LNCAP (cell line): ENCODE measurements around the gene GNB2.

Experiments
- TF ChIP-seq, protein P1 (sequence below): fragments of 450-650 bp; IDR thresholded peaks from 2 replicates; pipeline ENCODE4 v1.5.1; 2017; ENCODE audit warnings: mild to moderate bottlenecking

The GNB2 gene

DNA sequence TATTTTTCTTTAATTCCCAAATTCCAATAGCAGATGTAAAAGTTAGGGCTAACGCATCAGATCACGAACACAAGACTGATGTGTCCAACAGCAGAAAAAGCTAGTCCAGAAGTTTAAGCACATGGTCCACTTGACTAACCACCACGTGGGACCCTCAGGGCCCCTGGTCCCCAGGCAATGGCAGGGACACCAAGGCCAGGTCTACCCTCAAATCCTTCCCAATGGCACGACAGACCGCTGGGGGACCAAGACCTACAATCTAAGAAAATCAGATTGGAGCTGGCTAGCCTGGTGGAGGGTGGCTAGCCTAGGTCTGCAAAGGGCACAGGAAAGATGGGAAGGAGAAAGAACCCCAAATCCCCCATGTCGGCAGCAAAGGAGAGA lies 19.0 kb downstream of the GNB2 start:
- TF ChIP-seq, protein P1, sequence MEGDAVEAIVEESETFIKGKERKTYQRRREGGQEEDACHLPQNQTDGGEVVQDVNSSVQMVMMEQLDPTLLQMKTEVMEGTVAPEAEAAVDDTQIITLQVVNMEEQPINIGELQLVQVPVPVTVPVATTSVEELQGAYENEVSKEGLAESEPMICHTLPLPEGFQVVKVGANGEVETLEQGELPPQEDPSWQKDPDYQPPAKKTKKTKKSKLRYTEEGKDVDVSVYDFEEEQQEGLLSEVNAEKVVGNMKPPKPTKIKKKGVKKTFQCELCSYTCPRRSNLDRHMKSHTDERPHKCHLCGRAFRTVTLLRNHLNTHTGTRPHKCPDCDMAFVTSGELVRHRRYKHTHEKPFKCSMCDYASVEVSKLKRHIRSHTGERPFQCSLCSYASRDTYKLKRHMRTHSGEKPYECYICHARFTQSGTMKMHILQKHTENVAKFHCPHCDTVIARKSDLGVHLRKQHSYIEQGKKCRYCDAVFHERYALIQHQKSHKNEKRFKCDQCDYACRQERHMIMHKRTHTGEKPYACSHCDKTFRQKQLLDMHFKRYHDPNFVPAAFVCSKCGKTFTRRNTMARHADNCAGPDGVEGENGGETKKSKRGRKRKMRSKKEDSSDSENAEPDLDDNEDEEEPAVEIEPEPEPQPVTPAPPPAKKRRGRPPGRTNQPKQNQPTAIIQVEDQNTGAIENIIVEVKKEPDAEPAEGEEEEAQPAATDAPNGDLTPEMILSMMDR: no peak

DNA sequence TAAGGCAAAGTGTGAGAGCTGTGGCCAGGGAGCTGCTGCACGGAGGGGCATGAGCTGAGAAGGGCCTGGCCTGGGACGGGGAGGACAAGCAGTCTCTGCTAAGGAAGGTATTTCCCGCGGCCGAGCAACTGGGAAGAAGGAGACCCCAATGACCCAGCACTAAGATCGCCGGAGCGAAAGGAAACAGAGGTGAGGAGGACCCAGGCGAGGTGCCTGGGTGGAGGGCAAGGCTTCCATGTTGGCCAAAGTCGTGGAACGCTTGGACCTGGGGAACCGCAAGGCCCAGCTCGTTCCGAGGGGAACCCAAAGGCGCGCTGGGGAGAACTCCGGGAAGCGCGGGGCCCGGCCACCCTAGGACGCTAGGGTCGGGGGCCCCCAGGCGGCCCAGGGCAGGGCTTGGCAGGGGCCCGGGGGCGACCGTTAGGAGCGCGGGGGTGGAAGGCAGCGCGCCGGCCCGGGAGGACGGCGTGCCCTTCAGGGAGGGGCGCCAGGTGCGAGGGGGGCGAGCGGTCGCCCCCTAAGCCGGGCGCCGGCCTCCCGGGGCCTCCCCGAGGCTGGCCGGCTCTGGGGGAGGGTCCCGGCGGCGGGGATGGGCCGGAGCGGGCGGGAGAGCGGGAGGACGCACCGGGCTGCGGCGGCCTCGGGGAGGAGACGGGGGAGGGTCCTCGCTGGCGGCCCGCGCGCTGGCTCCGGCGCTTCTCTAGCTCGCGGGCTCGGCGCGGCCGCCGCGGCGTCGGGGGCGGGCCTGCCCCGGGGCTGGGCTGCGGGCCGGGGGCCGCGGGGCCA lies 20.0 kb downstream of the GNB2 start:
- TF ChIP-seq, protein P1: no peak

DNA sequence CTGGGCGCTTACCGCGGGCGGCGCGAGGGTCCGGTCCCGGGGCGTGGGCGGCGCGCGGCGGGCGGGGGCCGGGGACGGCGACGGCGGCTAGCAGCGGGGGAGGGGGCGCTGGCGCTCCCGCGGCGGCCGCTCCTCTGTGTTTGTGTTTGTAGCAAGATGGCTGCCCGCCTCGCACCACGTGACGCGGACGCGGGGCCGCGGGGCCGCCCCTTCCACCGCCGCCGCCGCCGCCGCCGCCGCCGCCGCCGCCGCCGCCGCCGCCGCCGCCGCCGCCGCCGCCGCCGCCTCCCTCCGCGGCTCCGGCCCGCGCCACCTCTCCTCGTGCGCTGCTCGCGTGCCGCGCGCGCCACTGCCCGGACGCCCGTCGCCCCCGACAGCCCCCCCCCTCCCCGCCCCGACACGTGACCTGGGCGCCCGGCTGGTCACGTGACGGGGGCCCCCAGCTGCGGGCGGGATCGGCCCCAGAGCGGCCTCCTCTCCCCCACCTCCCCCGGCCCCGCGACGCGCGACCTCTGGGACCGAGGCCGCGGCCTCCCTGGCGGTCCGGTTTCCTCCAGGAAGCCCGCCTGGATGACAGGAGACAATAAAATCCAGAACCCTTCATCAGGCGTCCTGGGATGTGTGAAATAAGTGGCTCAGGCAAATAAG lies 20.7 kb downstream of the GNB2 start, which contains the start of gene GIGYF1:
GIGYF1 (minus strand) TSS at position 153 of the 648 bp plus-strand sequence. CDS start 6,012 bp downstream, outside the sequence.
- TF ChIP-seq, protein P1: no peak

DNA sequence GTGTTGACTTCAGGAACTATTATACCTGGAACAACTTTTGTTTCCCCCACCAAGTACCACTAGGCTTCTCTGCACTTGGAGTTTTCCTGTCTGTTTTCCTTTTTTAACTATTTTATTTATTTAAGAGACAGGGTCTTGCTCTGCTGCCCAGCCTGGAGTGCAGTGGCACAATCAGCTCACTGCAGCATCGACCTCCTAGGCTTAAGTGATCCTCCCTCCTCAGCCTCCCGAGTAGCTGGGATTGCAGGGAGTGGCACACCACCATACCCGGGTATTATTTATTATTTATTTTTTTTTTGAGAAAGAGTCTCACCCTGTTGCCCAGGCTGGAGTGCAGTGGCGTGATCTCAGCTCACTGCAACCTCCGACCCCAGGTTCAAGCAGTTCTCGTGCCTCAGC lies 22.6 kb downstream of the GNB2 start:
- TF ChIP-seq, protein P1: no peak

DNA sequence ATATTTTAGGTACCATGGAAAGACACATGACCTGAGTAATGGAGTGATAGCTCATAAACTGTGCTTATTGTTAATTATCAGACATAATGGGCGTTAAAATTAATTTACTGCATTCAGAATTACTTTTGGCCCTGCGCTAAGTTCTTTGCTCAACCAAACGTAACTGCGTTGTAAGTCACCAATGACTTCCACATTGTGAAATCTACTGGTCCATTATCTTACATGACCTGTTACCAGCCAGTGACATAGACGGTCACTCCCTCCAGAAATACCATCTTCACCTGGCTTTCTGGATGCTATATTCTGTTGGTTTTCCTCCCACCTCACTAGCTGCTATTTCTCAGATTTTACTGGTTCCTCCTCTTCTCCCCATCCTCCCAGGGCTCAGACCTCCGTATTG lies 25.5 kb downstream of the GNB2 start:
- TF ChIP-seq, protein P1: no peak

DNA sequence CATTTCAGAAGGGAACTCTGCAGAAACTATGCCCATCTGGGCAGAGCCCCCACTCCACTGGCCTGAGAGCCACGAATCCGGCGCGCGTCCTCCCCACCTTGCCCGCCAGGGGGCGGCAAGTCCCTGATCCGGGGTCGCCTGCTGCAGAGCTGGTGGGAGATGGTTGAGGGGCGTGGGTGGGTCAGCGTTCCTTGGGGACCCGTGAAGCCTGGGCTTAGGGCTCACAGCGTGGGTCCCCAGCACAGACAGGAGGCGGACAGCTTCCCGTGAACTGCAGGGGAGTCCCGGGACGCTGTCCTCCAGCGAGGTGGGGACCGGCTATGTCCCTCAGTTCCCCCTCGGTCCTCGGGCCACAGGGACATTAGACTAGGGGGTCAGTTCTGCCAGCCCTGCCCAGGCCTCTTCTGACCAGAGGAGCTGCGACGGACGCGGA lies 31.8 kb downstream of the GNB2 start:
- TF ChIP-seq, protein P1: peak; percentile 94

DNA sequence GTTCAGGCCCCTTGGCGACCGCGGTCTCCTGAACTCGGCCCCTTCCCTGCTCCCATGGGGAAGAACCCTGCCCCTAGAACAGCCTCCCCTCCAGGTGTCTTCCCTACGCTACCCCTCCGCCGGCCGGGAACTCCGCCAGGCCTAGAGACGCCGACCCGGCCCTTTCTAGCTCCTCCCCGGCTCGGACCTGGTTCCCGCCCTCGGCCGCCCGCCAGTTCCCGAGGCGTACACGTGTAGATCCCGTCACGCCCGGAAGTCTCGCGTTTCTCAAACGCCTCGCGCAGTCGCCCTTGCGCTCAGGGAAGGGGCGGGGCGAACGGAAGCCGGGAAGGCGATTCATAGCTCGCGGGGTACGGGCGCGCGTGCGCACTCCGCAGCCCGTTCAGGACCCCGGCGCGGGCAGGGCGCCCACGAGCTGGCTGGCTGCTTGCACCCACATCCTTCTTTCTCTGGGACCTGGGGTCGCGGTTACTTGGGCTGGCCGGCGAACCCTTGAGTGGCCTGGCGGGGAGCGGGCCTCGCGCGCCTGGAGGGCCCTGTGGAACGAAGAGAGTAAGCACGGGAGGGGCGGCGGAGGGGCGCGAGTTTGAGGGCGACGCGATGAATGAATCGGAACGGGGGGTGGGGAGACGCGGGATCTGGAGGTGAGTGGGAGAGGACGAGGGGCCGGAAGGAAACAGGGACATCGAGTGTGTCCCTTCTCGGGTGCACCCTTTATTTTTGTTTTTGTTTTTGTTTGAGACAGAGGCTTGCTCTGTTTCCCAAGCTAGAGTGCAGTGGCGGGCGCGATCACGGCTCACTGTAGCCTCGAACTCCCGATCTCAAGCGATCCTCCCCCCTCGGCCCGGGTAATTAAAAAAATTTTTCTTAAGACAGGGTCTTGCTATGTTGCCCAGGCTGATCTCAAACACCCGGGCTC lies 32.5 kb downstream of the GNB2 start, which contains the start of gene POP7:
POP7 (plus strand) TSS at position 369 of the 919 bp plus-strand sequence. CDS start 710 bp downstream, outside the sequence.
- TF ChIP-seq, protein P1: no peak
